Mucosa of descending colon (tissue), 3 donors: ENCODE data around the gene FNDC3B. TPM values are rescaled to one million over a fixed set of nuclear protein-coding genes. Genes with fewer than 3 reads are reported as not detected.

Source experiments
- ATAC-seq: fragments of 200-7000 bp; cut with Tn5 transposase; one replicate; pipeline ENCODE4 v1.9.1; 2020; ENCODE audit warnings: mild to moderate bottlenecking, moderate library complexity
- DNase-seq, 3 donors: peaks; one replicate each; pipeline ENCODE4 v3.0.0-alpha.2; 2020
- H3K36me3 ChIP-seq: fragments of 200-600 bp; one replicate; pipeline ENCODE4 v1.8.0; 2021; ENCODE audit warnings: low read depth, mild to moderate bottlenecking
- H3K4me1 ChIP-seq: fragments of 200-600 bp; one replicate; pipeline ENCODE4 v1.8.0; 2021; ENCODE audit warnings: low read depth, mild to moderate bottlenecking
- H3K4me3 ChIP-seq: fragments of 200-600 bp; one replicate; pipeline ENCODE4 v1.8.0; 2021; ENCODE audit warnings: mild to moderate bottlenecking
- H3K9me3 ChIP-seq: fragments of 200-600 bp; one replicate; pipeline ENCODE4 v1.8.0; 2021; ENCODE audit warnings: mild to moderate bottlenecking
- intact Hi-C, 2 donors: fragments of 100-400 bp; cut with DNase I in 1 of 2; cut with micrococcal nuclease in 1 of 2; formaldehyde crosslinking; loops; one replicate each; pipeline versions ENCODE4 v1.11.0 to v1.11.1; 2022; cut with DNase I, micrococcal nuclease
- total RNA-seq, 3 donors: library from RNA; stranded (reverse); fragmentation: NEBNext Ultra II Directional in 2 of 3; extraction: Animal tissue kit (Norgen Biotek cat#: 25700) in 2 of 3; gene quantifications; one replicate each; pipeline versions ENCODE4 v1.2.1 to v1.2.4, GENCODE V29; 2021 to 2023
- TF ChIP-seq, protein P1 (sequence below): fragments of 200-600 bp; IDR thresholded peaks from one replicate; pipeline ENCODE4 v1.8.0; 2022; ENCODE audit warnings: antibody characterized with exemption, mild to moderate bottlenecking
- donor health status: DM: no; HTN: no; CAD: no; lungs with moderate emphysema.
- donor health status: DM: no; HTN: no; CAD: no.
- donor health status: DM: no; HTN: yes; CAD: no.

FNDC3B gene
- total RNA-seq, 3 donors from 2014 or later = 107 to 132 (median 126) TPM

DNA sequence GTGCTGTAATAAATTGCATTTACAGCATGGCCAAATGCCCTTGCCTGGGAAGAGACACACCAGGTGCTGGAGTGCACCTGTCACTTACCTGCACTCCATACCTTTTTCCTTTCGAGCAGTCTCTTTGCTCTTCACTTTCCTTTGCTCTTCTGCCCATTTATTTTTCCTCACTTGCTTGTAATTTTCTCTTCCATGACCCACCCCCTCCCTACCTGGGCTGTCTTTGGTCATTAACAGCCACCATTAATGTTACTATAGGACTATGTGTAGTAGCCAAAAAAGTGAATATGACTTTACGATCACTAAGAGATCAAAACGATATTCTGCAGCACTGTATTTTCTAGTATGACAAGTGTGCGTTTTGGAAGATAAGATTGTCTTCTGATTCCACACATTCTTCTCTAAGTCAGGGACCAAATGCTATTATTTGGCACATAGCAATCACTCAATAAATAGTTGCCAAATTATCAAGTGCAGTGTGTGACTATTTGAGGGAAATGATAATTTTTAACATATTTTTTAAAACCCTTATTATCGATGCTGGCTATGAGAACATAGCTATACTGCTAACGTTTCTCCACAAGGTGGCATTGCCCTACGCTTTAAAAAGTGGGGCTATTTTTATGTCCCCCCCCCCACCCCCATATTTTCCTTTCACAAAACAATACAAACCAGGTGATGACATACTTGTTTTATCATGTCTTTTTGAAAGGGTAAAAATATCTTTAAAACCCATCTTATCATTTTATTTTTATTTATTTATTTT, 294.5 kb downstream of the FNDC3B start:
- DNase-seq = no peak
- Histone ChIP-seq H3K4me3 (no peak overlapping the region), H3K9me3 (no peaks in the 10 kb centered on the region), H3K4me1 (no peaks in the 10 kb centered on the region), H3K36me3 (no peaks in the 10 kb centered on the region)
- no peak for ATAC-seq
- TF ChIP-seq, protein P1, sequence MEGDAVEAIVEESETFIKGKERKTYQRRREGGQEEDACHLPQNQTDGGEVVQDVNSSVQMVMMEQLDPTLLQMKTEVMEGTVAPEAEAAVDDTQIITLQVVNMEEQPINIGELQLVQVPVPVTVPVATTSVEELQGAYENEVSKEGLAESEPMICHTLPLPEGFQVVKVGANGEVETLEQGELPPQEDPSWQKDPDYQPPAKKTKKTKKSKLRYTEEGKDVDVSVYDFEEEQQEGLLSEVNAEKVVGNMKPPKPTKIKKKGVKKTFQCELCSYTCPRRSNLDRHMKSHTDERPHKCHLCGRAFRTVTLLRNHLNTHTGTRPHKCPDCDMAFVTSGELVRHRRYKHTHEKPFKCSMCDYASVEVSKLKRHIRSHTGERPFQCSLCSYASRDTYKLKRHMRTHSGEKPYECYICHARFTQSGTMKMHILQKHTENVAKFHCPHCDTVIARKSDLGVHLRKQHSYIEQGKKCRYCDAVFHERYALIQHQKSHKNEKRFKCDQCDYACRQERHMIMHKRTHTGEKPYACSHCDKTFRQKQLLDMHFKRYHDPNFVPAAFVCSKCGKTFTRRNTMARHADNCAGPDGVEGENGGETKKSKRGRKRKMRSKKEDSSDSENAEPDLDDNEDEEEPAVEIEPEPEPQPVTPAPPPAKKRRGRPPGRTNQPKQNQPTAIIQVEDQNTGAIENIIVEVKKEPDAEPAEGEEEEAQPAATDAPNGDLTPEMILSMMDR = no peak
- intact Hi-C loops = loop anchor here in 1 of 2 donors (10.0 kb wide), 1 partner anchor 299 kb away; the partner anchor contains the start of gene FNDC3B

DNA sequence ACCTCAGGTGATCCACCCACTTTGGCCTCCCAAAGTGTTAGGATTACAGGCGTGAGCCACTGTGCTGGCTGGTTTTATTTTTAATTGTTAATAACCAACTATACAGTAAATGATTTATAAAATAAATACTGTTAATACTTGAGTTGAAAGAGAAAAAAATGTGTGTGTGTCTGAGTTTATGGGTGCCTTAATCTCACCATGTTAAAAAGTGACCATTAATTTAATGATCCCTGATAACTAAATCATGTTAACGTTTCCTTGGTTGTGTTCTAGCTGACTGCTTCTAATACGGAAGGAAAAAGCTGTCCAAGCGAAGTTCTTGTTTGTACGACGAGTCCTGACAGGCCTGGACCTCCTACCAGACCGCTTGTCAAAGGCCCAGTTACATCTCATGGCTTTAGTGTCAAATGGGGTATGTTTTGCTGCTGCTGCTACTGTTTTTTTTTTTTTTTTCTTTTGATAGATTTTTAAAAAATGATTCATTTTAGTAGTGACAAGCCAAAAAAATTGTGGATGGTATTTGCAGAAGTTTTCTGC, 295.4 kb downstream of the FNDC3B start:
- ATAC-seq (no peak), DNase-seq (no peak)
- Histone ChIP-seq H3K9me3 (no peaks in the 10 kb centered on the region), H3K4me1 (no peaks in the 10 kb centered on the region), H3K36me3 (no peaks in the 10 kb centered on the region), H3K4me3 (no peak overlapping the region)
- TF ChIP-seq, protein P1 = no peak
- intact Hi-C loops = loop anchor here in 1 of 2 donors (10.0 kb wide), 1 partner anchor 300 kb away; the partner anchor contains the start of gene FNDC3B

DNA sequence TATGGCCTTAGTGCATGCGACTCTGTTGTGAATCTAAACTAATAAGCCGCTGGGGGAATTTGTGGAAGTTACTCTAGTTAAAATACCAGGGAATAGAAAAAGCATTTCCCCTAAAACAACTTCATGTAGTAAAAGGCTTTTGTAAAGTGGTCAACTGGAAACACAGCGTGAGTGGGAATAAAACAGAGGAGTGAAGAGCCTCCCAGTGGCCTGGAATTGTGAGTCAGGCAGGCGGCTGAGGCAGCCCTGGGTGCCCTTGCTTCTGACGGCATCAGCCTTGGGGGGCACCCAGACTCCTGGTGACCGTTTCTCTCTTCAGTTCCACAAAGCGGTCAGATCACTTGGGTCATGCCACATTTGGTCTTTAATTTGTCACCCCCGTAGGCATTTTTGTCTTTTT, 300.5 kb downstream of the FNDC3B start:
- intact Hi-C loops = loop anchor here in 1 of 2 donors (10.0 kb wide), 1 partner anchor 305 kb away; the partner anchor contains the start of gene FNDC3B
- no peak overlapping the region for H3K4me3 ChIP-seq
- no peaks in the 10 kb centered on the region for H3K4me1 ChIP-seq
- peaks cover 5% of the 10 kb centered on the region for H3K36me3 ChIP-seq
- no peaks in the 10 kb centered on the region for H3K9me3 ChIP-seq
- TF ChIP-seq, protein P1 = no peak
- ATAC-seq (no peak), DNase-seq (no peak)

DNA sequence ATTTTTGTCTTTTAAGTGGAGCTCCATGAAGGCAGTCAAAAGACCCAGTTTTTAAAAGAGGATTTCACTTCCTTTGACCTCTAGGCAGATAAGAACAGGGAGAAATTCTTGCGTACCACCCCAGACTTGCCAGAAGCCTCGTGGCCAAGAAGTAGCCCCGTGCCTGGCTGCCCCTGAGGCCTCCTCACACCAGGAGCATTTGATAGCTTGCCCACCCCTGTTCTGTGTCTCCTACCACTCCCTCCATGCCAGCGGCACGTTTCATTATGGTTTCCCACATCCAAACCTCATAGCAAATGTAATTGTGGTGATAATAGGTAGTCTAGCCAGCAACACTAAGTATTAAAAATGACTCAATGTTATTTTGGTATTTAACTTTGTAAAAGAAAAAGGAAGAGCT, 301.2 kb downstream of the FNDC3B start:
- TF ChIP-seq, protein P1 = no peak
- DNase-seq (no peak), ATAC-seq (no peak)
- Histone ChIP-seq H3K4me1 (no peaks in the 10 kb centered on the region), H3K4me3 (no peak overlapping the region), H3K36me3 (peaks cover 5% of the 10 kb centered on the region), H3K9me3 (no peaks in the 10 kb centered on the region)
- intact Hi-C loops = no loop called here

DNA sequence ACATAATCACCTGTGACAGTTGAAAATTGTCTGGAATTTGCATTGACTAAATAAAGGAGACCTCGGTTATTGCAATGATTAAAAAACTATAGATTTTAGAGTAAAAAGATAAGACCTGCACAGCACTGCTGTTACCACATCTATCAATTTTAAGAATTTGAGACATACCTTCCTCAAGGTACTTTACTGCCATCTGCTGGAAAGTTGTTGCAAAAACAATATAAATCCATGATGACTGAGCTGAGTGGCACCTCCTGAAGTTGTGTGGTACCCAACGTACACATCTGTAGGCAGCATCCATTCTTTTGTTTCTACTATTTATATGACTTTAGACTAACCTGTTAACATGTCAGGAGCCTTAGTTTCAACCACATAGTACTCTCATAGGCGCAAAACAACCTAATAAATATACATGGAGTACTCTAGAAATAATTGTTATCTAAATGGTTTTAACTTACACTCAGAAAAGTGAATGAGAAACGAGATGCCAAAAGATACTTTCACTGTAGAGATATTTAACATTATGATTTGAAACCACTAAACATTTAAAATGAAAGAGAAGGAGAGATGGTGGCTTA, 302.2 kb downstream of the FNDC3B start:
- intact Hi-C loops = no loop called here
- TF ChIP-seq, protein P1 = peak; percentile 11
- no peaks in the 10 kb centered on the region for H3K9me3 ChIP-seq
- ATAC-seq = peak; percentile 84
- no peak overlapping the region for H3K4me3 ChIP-seq
- peaks cover 5% of the 10 kb centered on the region for H3K36me3 ChIP-seq
- DNase-seq = peak in 1 of 3 donors; percentile 34
- H3K4me1 ChIP-seq = no peaks in the 10 kb centered on the region
